Central memory CD4-positive, alpha-beta T cell (primary cell): ENCODE measurements around the gene TRDN.
"Not testable (repeated sequence)": the region's sequence is repeated elsewhere in the genome, so short reads cannot be mapped to it uniquely, and the experiment has no call there.

Source experiments
- DNase-seq: peaks from one replicate; pipeline ENCODE4 v3.0.0; 2022

TRDN gene

GRCh38 chr6:123562264-123562663 is 74.5 kb downstream of the TRDN start:
- no peak for DNase-seq

- DNase-seq, result not testable (repeated sequence)
These were observed 76.9 kb downstream of the TRDN start for GRCh38 chr6:123559816-123560215.

GRCh38 chr6:123557474-123557873 is 79.3 kb downstream of the TRDN start:
- DNase-seq, result not testable (repeated sequence)

- DNase-seq, result no peak
These were observed 84.6 kb downstream of the TRDN start for GRCh38 chr6:123551939-123552707.

GRCh38 chr6:123550052-123550617 is 86.6 kb downstream of the TRDN start:
- DNase-seq, result no peak

GRCh38 chr6:123549476-123549875 is 87.3 kb downstream of the TRDN start:
- no peak for DNase-seq

- no peak for DNase-seq
These were observed 89.4 kb downstream of the TRDN start for GRCh38 chr6:123547216-123547978.

GRCh38 chr6:123546537-123546936 is 90.2 kb downstream of the TRDN start:
- DNase-seq, result no peak

- DNase-seq, result no peak
These were observed 95.3 kb downstream of the TRDN start for GRCh38 chr6:123541462-123541861.

- no peak for DNase-seq
These were observed 102.7 kb downstream of the TRDN start for GRCh38 chr6:123533862-123534648.

- DNase-seq, result no peak
These were observed 106.9 kb downstream of the TRDN start for GRCh38 chr6:123529843-123530242.

- no peak for DNase-seq
These were observed 107.7 kb downstream of the TRDN start for GRCh38 chr6:123529058-123529457.

GRCh38 chr6:123527406-123527805 is 109.3 kb downstream of the TRDN start:
- no peak for DNase-seq

GRCh38 chr6:123526128-123526527 is 110.6 kb downstream of the TRDN start:
- no peak for DNase-seq

GRCh38 chr6:123524781-123525180 is 112.0 kb downstream of the TRDN start:
- DNase-seq, result no peak

- no peak for DNase-seq
These were observed 116.5 kb downstream of the TRDN start for GRCh38 chr6:123520217-123520616.

- DNase-seq, result no peak
These were observed 117.6 kb downstream of the TRDN start for GRCh38 chr6:123519189-123519505.

GRCh38 chr6:123518441-123519188 is 118.1 kb downstream of the TRDN start:
- no peak for DNase-seq

- DNase-seq, result no peak
These were observed 121.0 kb downstream of the TRDN start for GRCh38 chr6:123515715-123516114.

- DNase-seq, result no peak
These were observed 127.6 kb downstream of the TRDN start for GRCh38 chr6:123509112-123509511.

- no peak for DNase-seq
These were observed 128.5 kb downstream of the TRDN start for GRCh38 chr6:123508290-123508689.

GRCh38 chr6:123507582-123507981 is 129.2 kb downstream of the TRDN start:
- no peak for DNase-seq
